Subcutaneous adipose tissue (tissue), 4 donors: ENCODE measurements around the gene ZNF480. TPM values are rescaled to one million over a fixed set of nuclear protein-coding genes. Genes with fewer than 3 reads are reported as not detected.

Source experiments
- CTCF ChIP-seq: fragments of 450-650 bp; IDR thresholded peaks from one replicate; pipeline ENCODE4 v1.5.1; 2016; ENCODE audit warnings: low read depth, mild to moderate bottlenecking, control low read depth, antibody characterized with exemption, moderate library complexity
- total RNA-seq, 4 donors: library from RNA; depleted of rRNA; stranded (reverse); fragments of >200 nt; gene quantifications; one replicate each; pipeline ENCODE4 v1.1.0, GENCODE V29; 2016

The ZNF480 gene
- total RNA-seq, 4 donors from 2014 or later = 7.1 to 10.4 (median 7.8) TPM

GRCh38 chr19:52322429-52322828, 25.5 kb downstream of the ZNF480 start:
- no peak for TF ChIP-seq CTCF

GRCh38 chr19:52331757-52332156, 34.8 kb downstream of the ZNF480 start:
- TF ChIP-seq CTCF = no peak

GRCh38 chr19:52335768-52336116, 38.8 kb downstream of the ZNF480 start:
- TF ChIP-seq CTCF = no peak

- no peak for TF ChIP-seq CTCF
Measured at GRCh38 chr19:52336117-52336790, 39.3 kb downstream of the ZNF480 start, which contains the start of gene ZNF610. TSS of gene ZNF610 (plus strand) at chr19:52336243. CDS start at chr19:52349173, 12,930 bp downstream.

GRCh38 chr19:52336791-52337381, 39.9 kb downstream of the ZNF480 start:
- TF ChIP-seq CTCF = no peak

- no peak for TF ChIP-seq CTCF
Measured at GRCh38 chr19:52343548-52343947, 46.6 kb downstream of the ZNF480 start.

- no peak for TF ChIP-seq CTCF
Measured at GRCh38 chr19:52345162-52345561, 48.2 kb downstream of the ZNF480 start.
